ENCODE results near the gene C1orf216. TPM values are rescaled to one million over a fixed set of nuclear protein-coding genes. Genes with fewer than 3 reads are reported as not detected.

Gene C1orf216
- total and polyA plus RNA-seq, 4 experiments from 2014 or later, result 8.5 to 15.2 (median 12.3) TPM

DNA sequence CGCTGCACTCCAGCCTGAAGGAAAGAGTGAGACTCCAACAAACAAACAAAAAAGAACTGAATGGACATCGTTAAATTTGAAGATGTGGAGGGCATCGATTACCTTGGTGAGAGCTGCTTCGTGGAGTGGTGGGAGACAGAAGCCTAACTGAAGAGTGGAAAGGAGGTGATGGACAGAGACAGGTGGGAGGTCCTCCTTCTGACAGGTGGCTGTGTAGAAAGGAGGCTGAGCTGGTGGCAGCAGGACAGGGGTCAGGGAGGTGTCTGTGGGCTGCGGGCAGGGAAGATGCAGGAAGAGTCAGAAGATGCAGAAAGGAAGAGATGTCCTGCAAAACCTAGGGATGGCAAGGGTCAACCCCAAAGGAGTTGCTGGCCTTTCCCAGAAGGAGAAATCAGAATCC is 30.5 kb downstream of the C1orf216 start:
- Histone ChIP-seq H3K4me3 (ENCODE audit: low read length in 2 of 2) (no peak overlapping the region), H3K36me3 (ENCODE audit: insufficient read depth, low read length) (no peaks in the 10 kb centered on the region), H3K4me1 (ENCODE audit: insufficient read depth, low read length) (no peaks in the 10 kb centered on the region), H3K9me3 (ENCODE audit: control insufficient read depth in 1 of 2, low read length in 2 of 2) (no peaks in the 10 kb centered on the region), H3K27me3 (ENCODE audit: insufficient read depth, low read length) (no peaks in the 10 kb centered on the region), H3K27ac (ENCODE audit: low read depth, low read length) (no peak overlapping the region)
- peaks cover 15 to 21% of the 10 kb centered on the region in 2 donors for H3K27me3 Mint-ChIP-seq
- CTCF ChIA-PET (ENCODE audit: partially characterized antibody), result no interaction called here
- DNase-seq, result no peak
- POLR2A ChIA-PET (ENCODE audit: partially characterized antibody), result no interaction called here
- intact Hi-C loops (cut with micrococcal nuclease), result no loop called here
- no peaks in the 10 kb centered on the region for H3K9me3 Mint-ChIP-seq
- H3K4me3 Mint-ChIP-seq, result no peak overlapping the region
- H3K4me1 Mint-ChIP-seq, result peaks cover 0 to 2% (median 0%) of the 10 kb centered on the region in 4 donors
- H3K36me3 Mint-ChIP-seq, result no peaks in the 10 kb centered on the region
- H3K27ac Mint-ChIP-seq, result no peak overlapping the region

DNA sequence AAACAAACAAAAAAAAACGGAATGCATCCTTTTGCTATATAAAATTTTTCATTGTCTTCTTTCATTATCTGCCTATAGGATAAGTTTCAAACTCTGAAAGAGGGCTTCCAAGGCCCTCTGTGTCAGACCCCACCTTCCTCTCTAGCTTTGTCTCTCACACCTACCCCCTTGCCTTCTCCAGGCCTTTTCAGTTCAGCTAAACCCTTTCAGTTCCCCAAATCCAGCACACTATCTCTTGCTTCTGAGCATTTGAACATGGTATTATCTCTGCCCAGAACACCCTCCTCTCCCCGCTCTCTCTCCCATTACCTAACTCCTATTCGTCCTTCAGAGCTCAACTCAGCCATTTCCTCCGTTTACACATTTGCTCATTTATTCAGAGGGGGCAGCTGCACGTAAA is 35.7 kb downstream of the C1orf216 start:
- peaks cover 15 to 18% of the 10 kb centered on the region in 2 donors for H3K27me3 Mint-ChIP-seq
- no peaks in the 10 kb centered on the region for H3K9me3 Mint-ChIP-seq
- H3K4me1 Mint-ChIP-seq, result peaks cover 0 to 2% (median 0%) of the 10 kb centered on the region in 4 donors
- no peak overlapping the region for H3K27ac Mint-ChIP-seq
- DNase-seq, result no peak
- Histone ChIP-seq H3K4me1 (ENCODE audit: insufficient read depth, low read length) (no peaks in the 10 kb centered on the region), H3K36me3 (ENCODE audit: insufficient read depth, low read length) (no peaks in the 10 kb centered on the region), H3K27me3 (ENCODE audit: insufficient read depth, low read length) (no peaks in the 10 kb centered on the region), H3K27ac (ENCODE audit: low read depth, low read length) (no peak overlapping the region), H3K9me3 (ENCODE audit: control insufficient read depth in 1 of 2, low read length in 2 of 2) (no peaks in the 10 kb centered on the region), H3K4me3 (ENCODE audit: low read length in 2 of 2) (no peak overlapping the region)
- H3K4me3 Mint-ChIP-seq, result no peak overlapping the region
- intact Hi-C loops (cut with micrococcal nuclease), result no loop called here
- ChIA-PET CTCF (ENCODE audit: partially characterized antibody) (interaction anchor here (0.7 kb wide), 1 partner anchor 33 kb away, joined by 3 read pairs; no protein-coding TSS in a partner anchor), POLR2A (ENCODE audit: partially characterized antibody) (no interaction called here)
- H3K36me3 Mint-ChIP-seq, result no peaks in the 10 kb centered on the region

DNA sequence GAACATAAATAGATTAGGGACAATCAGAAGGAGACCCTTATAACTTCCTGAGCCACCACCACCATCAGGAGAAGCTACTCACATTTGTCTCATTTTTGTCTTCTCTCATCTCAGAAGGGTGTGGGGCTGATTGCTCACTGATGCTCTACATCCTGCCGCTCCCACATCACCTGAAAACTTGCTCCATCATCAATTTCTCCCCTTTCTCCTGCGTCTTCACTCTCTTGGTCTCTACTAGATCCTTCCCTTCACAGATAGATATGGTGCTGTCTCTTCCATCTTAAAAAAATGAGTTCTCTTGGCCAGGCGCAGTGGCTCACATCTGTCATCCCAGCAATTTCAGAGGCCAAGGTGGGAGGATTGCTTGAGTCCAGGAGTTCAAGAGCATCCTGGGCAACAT is 38.4 kb downstream of the C1orf216 start:
- H3K27ac ChIP-seq (ENCODE audit: low read depth, low read length), result no peak overlapping the region
- no peak for DNase-seq
- intact Hi-C loops (cut with micrococcal nuclease), result no loop called here
- no peak overlapping the region for H3K4me3 ChIP-seq (ENCODE audit: low read length in 2 of 2)
- no peaks in the 10 kb centered on the region for H3K9me3 ChIP-seq (ENCODE audit: control insufficient read depth in 1 of 2, low read length in 2 of 2)
- no peaks in the 10 kb centered on the region for H3K36me3 Mint-ChIP-seq
- H3K9me3 Mint-ChIP-seq, result peaks cover 0 to 1% (median 0%) of the 10 kb centered on the region in 8 donors
- POLR2A ChIA-PET (ENCODE audit: partially characterized antibody), result no interaction called here
- no peaks in the 10 kb centered on the region for H3K4me1 ChIP-seq (ENCODE audit: insufficient read depth, low read length)
- H3K27me3 Mint-ChIP-seq, result peaks cover 15 to 22% of the 10 kb centered on the region in 2 donors
- no peaks in the 10 kb centered on the region for H3K4me1 Mint-ChIP-seq
- no peak overlapping the region for H3K27ac Mint-ChIP-seq
- CTCF ChIA-PET (ENCODE audit: partially characterized antibody), result no interaction called here
- H3K36me3 ChIP-seq (ENCODE audit: insufficient read depth, low read length), result no peaks in the 10 kb centered on the region
- no peak overlapping the region for H3K4me3 Mint-ChIP-seq
- H3K27me3 ChIP-seq (ENCODE audit: insufficient read depth, low read length), result no peaks in the 10 kb centered on the region

DNA sequence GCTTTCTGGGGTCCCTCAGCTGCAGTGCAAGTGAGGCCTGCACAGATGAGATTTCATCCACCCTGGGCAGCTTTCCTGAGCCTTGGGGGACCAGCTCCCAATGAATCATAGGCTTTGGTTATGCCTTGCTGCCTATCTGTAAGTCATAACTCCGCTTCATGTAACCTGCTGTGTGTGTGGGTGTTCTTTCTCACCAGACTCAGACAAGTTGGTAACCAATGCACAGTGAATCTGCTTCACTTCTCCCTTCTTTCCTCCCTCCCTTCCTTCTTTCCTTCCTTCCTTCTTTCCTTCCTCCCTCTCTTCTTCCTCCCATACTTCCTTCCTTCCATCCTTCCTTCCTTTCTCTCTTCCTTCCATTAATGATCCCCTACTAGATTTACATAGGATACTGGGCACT is 42.9 kb downstream of the C1orf216 start:
- no peak for DNase-seq
- POLR2A ChIA-PET (ENCODE audit: partially characterized antibody), result no interaction called here
- H3K36me3 Mint-ChIP-seq, result no peaks in the 10 kb centered on the region
- intact Hi-C loops (cut with micrococcal nuclease), result no loop called here
- Histone ChIP-seq H3K36me3 (ENCODE audit: insufficient read depth, low read length) (no peaks in the 10 kb centered on the region), H3K27ac (ENCODE audit: low read depth, low read length) (no peak overlapping the region), H3K27me3 (ENCODE audit: insufficient read depth, low read length) (peaks cover 4% of the 10 kb centered on the region), H3K9me3 (ENCODE audit: control insufficient read depth in 1 of 2, low read length in 2 of 2) (no peaks in the 10 kb centered on the region), H3K4me1 (ENCODE audit: insufficient read depth, low read length) (no peaks in the 10 kb centered on the region), H3K4me3 (ENCODE audit: low read length in 2 of 2) (no peak overlapping the region)
- CTCF ChIA-PET (ENCODE audit: partially characterized antibody), result no interaction called here
- no peak overlapping the region for H3K4me3 Mint-ChIP-seq
- H3K4me1 Mint-ChIP-seq, result peaks cover 0 to 4% (median 0%) of the 10 kb centered on the region in 4 donors
- no peak overlapping the region for H3K27ac Mint-ChIP-seq
- peaks cover 18 to 21% of the 10 kb centered on the region in 2 donors for H3K27me3 Mint-ChIP-seq
- H3K9me3 Mint-ChIP-seq, result peaks cover 0 to 1% (median 0%) of the 10 kb centered on the region in 8 donors

DNA sequence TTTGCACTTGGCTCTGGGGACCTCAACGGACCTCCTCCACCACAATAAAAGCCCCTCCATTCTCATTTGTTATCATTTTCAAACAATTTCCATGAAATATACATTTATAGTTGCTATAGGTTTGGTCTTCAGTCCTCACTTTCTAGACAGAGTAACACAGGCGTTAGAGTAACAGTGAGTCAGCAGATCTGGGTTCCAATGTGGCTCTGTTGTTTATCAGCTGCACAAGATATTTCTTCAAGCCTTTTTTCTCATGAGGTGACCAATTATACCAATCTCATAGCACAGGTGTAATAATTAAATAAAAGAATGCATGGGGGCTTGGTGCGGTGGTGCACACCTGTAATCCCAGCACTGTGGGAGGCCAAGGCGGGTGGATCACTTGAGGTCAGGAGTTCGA is 44.6 kb downstream of the C1orf216 start:
- H3K4me1 ChIP-seq (ENCODE audit: insufficient read depth, low read length), result no peaks in the 10 kb centered on the region
- Mint-ChIP-seq H3K27me3 (peaks cover 17 to 25% of the 10 kb centered on the region in 2 donors), H3K9me3 (peaks cover 0 to 1% (median 0%) of the 10 kb centered on the region in 8 donors), H3K36me3 (no peaks in the 10 kb centered on the region), H3K27ac (no peak overlapping the region), H3K4me1 (peaks cover 0 to 4% (median 0%) of the 10 kb centered on the region in 4 donors), H3K4me3 (no peak overlapping the region)
- POLR2A ChIA-PET (ENCODE audit: partially characterized antibody), result no interaction called here
- no peaks in the 10 kb centered on the region for H3K36me3 ChIP-seq (ENCODE audit: insufficient read depth, low read length)
- H3K27ac ChIP-seq (ENCODE audit: low read depth, low read length), result no peak overlapping the region
- H3K27me3 ChIP-seq (ENCODE audit: insufficient read depth, low read length), result peaks cover 4% of the 10 kb centered on the region
- no peak for DNase-seq
- intact Hi-C loops (cut with micrococcal nuclease), result no loop called here
- no peaks in the 10 kb centered on the region for H3K9me3 ChIP-seq (ENCODE audit: control insufficient read depth in 1 of 2, low read length in 2 of 2)
- H3K4me3 ChIP-seq (ENCODE audit: low read length in 2 of 2), result no peak overlapping the region
- CTCF ChIA-PET (ENCODE audit: partially characterized antibody), result no interaction called here

DNA sequence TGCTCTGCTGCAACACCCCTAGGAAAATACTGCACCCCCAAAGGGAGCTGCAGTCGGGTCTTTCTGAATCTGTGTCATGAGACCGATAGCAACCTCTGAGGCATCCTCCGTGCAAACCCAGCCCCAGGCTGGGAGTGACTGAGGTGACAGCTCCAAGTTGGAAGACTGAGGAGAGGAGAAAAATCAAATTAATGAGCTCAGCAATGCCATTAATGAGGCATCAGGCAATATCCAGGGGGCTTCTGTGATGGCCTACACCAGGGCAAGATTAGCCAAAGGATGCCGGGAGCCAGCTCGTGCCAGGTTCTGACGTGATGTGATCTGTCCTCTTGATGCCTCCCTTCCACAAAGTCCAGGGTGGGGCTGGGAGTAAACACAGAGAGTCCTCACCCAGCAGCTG is 46.6 kb downstream of the C1orf216 start:
- peaks cover 15 to 27% of the 10 kb centered on the region in 2 donors for H3K27me3 Mint-ChIP-seq
- Histone ChIP-seq H3K27me3 (ENCODE audit: insufficient read depth, low read length) (peaks cover 4% of the 10 kb centered on the region), H3K36me3 (ENCODE audit: insufficient read depth, low read length) (no peaks in the 10 kb centered on the region), H3K4me1 (ENCODE audit: insufficient read depth, low read length) (no peaks in the 10 kb centered on the region), H3K4me3 (ENCODE audit: low read length in 2 of 2) (no peak overlapping the region), H3K27ac (ENCODE audit: low read depth, low read length) (no peak overlapping the region), H3K9me3 (ENCODE audit: control insufficient read depth in 1 of 2, low read length in 2 of 2) (no peaks in the 10 kb centered on the region)
- intact Hi-C loops (cut with micrococcal nuclease), result no loop called here
- POLR2A ChIA-PET (ENCODE audit: partially characterized antibody), result no interaction called here
- CTCF ChIA-PET (ENCODE audit: partially characterized antibody), result no interaction called here
- no peak overlapping the region for H3K27ac Mint-ChIP-seq
- H3K4me1 Mint-ChIP-seq, result peaks cover 0 to 4% (median 0%) of the 10 kb centered on the region in 4 donors
- DNase-seq, result no peak
- H3K36me3 Mint-ChIP-seq, result no peaks in the 10 kb centered on the region
- H3K9me3 Mint-ChIP-seq, result peaks cover 0 to 1% (median 0%) of the 10 kb centered on the region in 8 donors
- H3K4me3 Mint-ChIP-seq, result no peak overlapping the region

DNA sequence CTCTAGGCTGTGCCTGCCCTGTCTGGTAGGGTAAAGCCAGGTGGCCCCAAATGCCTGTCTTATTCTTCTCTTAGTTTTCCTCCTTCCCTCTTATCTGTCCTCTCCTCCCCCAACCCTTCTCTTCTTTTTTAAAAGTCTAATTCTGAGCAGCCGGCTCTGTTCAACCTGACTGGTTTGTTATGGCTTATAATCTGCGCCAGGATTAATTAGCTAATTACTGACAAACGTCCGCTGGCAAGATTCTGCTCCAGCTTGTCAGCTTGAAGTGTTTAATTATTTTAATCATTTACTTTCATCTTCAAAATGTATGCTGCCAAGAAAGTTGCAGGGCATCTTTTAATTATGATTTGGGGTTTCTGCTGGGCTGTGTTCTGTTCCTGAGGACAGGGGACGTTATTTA is 50.2 kb downstream of the C1orf216 start:
- H3K4me3 ChIP-seq (ENCODE audit: low read length in 2 of 2), result no peak overlapping the region
- H3K27ac ChIP-seq (ENCODE audit: low read depth, low read length), result no peak overlapping the region
- Mint-ChIP-seq H3K9me3 (no peaks in the 10 kb centered on the region), H3K4me1 (peaks cover 0 to 4% (median 0%) of the 10 kb centered on the region in 4 donors), H3K36me3 (no peaks in the 10 kb centered on the region), H3K27me3 (peaks cover 21 to 28% of the 10 kb centered on the region in 2 donors), H3K4me3 (no peak overlapping the region), H3K27ac (no peak overlapping the region)
- intact Hi-C loops (cut with micrococcal nuclease), result no loop called here
- H3K36me3 ChIP-seq (ENCODE audit: insufficient read depth, low read length), result no peaks in the 10 kb centered on the region
- H3K4me1 ChIP-seq (ENCODE audit: insufficient read depth, low read length), result no peaks in the 10 kb centered on the region
- H3K27me3 ChIP-seq (ENCODE audit: insufficient read depth, low read length), result peaks cover 10% of the 10 kb centered on the region
- ChIA-PET CTCF (ENCODE audit: partially characterized antibody) (no interaction called here), POLR2A (ENCODE audit: partially characterized antibody) (no interaction called here)
- no peak for DNase-seq
- H3K9me3 ChIP-seq (ENCODE audit: control insufficient read depth in 1 of 2, low read length in 2 of 2), result no peaks in the 10 kb centered on the region

DNA sequence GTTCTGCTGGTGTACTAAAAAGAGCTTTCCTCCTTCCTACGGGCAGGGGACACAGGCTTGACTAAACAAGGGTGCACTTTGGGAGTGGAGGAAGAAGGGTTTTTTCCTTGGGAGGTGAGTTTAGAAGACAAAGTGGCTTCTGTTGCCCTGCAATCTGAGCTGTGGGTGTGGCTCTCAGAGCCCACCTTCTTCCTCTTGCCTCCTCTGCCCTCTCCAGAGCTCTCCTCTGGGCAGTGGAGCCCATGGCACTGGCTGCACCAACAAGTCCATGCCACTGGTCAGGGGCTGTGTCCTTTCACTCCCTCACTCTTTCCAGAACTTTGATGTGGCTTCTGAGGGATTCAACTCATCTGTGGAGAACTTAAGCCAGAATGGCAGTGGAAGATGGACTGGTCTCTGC is 51.8 kb downstream of the C1orf216 start:
- no peak overlapping the region for H3K4me3 Mint-ChIP-seq
- no peaks in the 10 kb centered on the region for H3K9me3 ChIP-seq (ENCODE audit: control insufficient read depth in 1 of 2, low read length in 2 of 2)
- H3K4me3 ChIP-seq (ENCODE audit: low read length in 2 of 2), result no peak overlapping the region
- no peaks in the 10 kb centered on the region for H3K36me3 Mint-ChIP-seq
- intact Hi-C loops (cut with micrococcal nuclease), result no loop called here
- H3K4me1 ChIP-seq (ENCODE audit: insufficient read depth, low read length), result no peaks in the 10 kb centered on the region
- peaks cover 6% of the 10 kb centered on the region for H3K27me3 ChIP-seq (ENCODE audit: insufficient read depth, low read length)
- ChIA-PET CTCF (ENCODE audit: partially characterized antibody) (no interaction called here), POLR2A (ENCODE audit: partially characterized antibody) (interaction anchor here (0.6 kb wide), 1 partner anchor 36 kb away, joined by 3 read pairs; no protein-coding TSS in a partner anchor)
- H3K9me3 Mint-ChIP-seq, result no peaks in the 10 kb centered on the region
- H3K4me1 Mint-ChIP-seq, result peaks cover 0 to 4% (median 0%) of the 10 kb centered on the region in 4 donors
- no peak overlapping the region for H3K27ac Mint-ChIP-seq
- DNase-seq, result no peak
- no peak overlapping the region for H3K27ac ChIP-seq (ENCODE audit: low read depth, low read length)
- H3K36me3 ChIP-seq (ENCODE audit: insufficient read depth, low read length), result no peaks in the 10 kb centered on the region
- H3K27me3 Mint-ChIP-seq, result peaks cover 17 to 20% of the 10 kb centered on the region in 2 donors
